Heart left ventricle (tissue), 13 donors: ENCODE measurements around the gene CALML6.

Experiments used
- POLR2A ChIP-seq, 2 donors: fragments of 450-650 bp; IDR thresholded peaks; one replicate each; pipeline ENCODE4 v1.6.1; 2017; ENCODE audit warnings: antibody characterized with exemption in 2 of 2, mild to moderate bottlenecking in 2 of 2, moderate library complexity in 2 of 2
- TF ChIP-seq, protein P1 (sequence below), 12 donors: fragments of 200-600 bp; sonication (generic) in 4 of 12; IDR thresholded peaks; one replicate each; pipeline versions ENCODE4 v1.5.0 to v1.8.0; 2018 to 2022; ENCODE audit warnings: antibody characterized with exemption in 12 of 12, mild to moderate bottlenecking in 5 of 12
- donor health status: ischemic (EF 13 %, LVEDD 7.1; RV severe dilation, severe dysfunction).
- donor health status: DM: no; HTN: yes; CAD: no.
- donor health status: DM: no; HTN: no; CAD: no.
- donor health status: ischemic (EF 25% LVEDD 6.9; RV normal size, moderate dysfunction).
- donor health status: ischemic (EF 25% LVEDD 5.7; RV mildly dilated, moderate dysfunction).
- donor health status: ischemic (EF 35%, LVEDD 5.7; RV mildly dilated, moderate dysfunction).
- donor health status: nonischemic (EF 11% LVEDD 7.7; RV severe dilation, severe dysfunction).
- donor health status: DM: yes; HTN: yes; CAD: no.
- donor health status: PGD.
- donor health status: ischemic (EF 29% LVEDD 5.4; RV normal size, mild dysfunction).
- donor health status: nonischemic (EF 23%, LVEDD 6.1; RV moderate dilation, normal function).

DNA sequence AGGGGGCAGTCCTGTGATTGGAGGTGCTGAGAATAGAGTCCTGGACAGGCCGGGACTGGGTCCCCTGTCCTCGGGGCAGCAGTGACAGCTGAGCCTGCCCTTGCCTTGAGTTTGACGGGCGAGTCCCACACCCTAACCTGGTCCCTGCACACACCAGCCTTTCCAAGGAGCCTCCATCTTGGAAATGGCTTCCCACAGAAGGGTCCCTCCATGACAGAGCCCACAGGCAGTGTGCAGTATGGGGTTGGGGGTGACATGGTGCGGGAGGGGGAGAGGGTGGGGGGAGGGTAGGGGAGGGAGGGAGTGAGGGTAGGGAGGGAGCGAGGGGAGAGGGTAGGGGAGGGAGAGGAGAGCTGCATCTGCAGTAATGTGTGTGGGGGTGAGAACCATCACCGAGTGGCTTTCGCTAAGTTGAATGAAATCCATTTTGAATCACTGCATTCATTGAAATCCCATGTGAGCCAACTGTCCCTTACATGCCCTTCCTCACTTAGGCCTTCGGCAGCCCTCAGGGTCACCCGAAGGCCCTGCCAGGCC lies 14.1 kb downstream of the CALML6 start:
- TF ChIP-seq, protein P1, sequence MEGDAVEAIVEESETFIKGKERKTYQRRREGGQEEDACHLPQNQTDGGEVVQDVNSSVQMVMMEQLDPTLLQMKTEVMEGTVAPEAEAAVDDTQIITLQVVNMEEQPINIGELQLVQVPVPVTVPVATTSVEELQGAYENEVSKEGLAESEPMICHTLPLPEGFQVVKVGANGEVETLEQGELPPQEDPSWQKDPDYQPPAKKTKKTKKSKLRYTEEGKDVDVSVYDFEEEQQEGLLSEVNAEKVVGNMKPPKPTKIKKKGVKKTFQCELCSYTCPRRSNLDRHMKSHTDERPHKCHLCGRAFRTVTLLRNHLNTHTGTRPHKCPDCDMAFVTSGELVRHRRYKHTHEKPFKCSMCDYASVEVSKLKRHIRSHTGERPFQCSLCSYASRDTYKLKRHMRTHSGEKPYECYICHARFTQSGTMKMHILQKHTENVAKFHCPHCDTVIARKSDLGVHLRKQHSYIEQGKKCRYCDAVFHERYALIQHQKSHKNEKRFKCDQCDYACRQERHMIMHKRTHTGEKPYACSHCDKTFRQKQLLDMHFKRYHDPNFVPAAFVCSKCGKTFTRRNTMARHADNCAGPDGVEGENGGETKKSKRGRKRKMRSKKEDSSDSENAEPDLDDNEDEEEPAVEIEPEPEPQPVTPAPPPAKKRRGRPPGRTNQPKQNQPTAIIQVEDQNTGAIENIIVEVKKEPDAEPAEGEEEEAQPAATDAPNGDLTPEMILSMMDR (IDR thresholded peaks at IDR 0.05) = no peak
- no peak for TF ChIP-seq POLR2A (IDR thresholded peaks at IDR 0.05)
